Measurements from ENCODE around the gene FRRS1.

Gene FRRS1

GRCh38 chr1:99764909-99765308 lies 1.5 kb downstream of the FRRS1 start:
- no peak for DNase-seq

GRCh38 chr1:99764439-99764838 lies 2.0 kb downstream of the FRRS1 start:
- no peak for DNase-seq

- DNase-seq: no peak
Measured at GRCh38 chr1:99763956-99764355, 2.5 kb downstream of the FRRS1 start.

GRCh38 chr1:99761774-99762173 lies 4.7 kb downstream of the FRRS1 start:
- DNase-seq: no peak

GRCh38 chr1:99759518-99760160 lies 6.8 kb downstream of the FRRS1 start:
- DNase-seq: no peak

- DNase-seq: peak; percentile 31
Measured at GRCh38 chr1:99758686-99759517, 7.5 kb downstream of the FRRS1 start.

GRCh38 chr1:99758073-99758511 lies 8.3 kb downstream of the FRRS1 start:
- peak; percentile 27 for DNase-seq

GRCh38 chr1:99756598-99756997 lies 9.8 kb downstream of the FRRS1 start:
- DNase-seq: no peak

- DNase-seq: no peak
Measured at GRCh38 chr1:99755664-99756063, 10.8 kb downstream of the FRRS1 start.

- DNase-seq: no peak
Measured at GRCh38 chr1:99754697-99755096, 11.7 kb downstream of the FRRS1 start.

GRCh38 chr1:99754055-99754626 lies 12.3 kb downstream of the FRRS1 start:
- no peak for DNase-seq

- DNase-seq: no peak
Measured at GRCh38 chr1:99751877-99752504, 14.4 kb downstream of the FRRS1 start.

- DNase-seq: no peak
Measured at GRCh38 chr1:99749504-99750347, 16.7 kb downstream of the FRRS1 start.

GRCh38 chr1:99748419-99748818 lies 18.0 kb downstream of the FRRS1 start:
- no peak for DNase-seq

- DNase-seq: no peak
Measured at GRCh38 chr1:99745684-99746083, 20.8 kb downstream of the FRRS1 start.

- DNase-seq: no peak
Measured at GRCh38 chr1:99745061-99745460, 21.4 kb downstream of the FRRS1 start.

GRCh38 chr1:99740141-99740540 lies 26.3 kb downstream of the FRRS1 start:
- DNase-seq: no peak

GRCh38 chr1:99738858-99739465 lies 27.5 kb downstream of the FRRS1 start:
- no peak for DNase-seq

- DNase-seq: peak; percentile 56
Measured at GRCh38 chr1:99737016-99737415, 29.4 kb downstream of the FRRS1 start.

- no peak for DNase-seq
Measured at GRCh38 chr1:99735852-99736251, 30.6 kb downstream of the FRRS1 start.

GRCh38 chr1:99731384-99731783 lies 35.1 kb downstream of the FRRS1 start:
- DNase-seq: no peak
